BLaER1 treated with 17β-estradiol and CSF1 and Interleukin-3, amounts not matched to agents 10 nM and 100 nM (cell line): Measurements from ENCODE around the gene FAM9C.

ENCODE experiments used
- H3K27ac ChIP-seq, 11 experiments: shearing (Covaris generic); formaldehyde crosslinking; 2 replicates each; pipeline ENCODE4 v1.8.1; 2022
- H3K27me3 ChIP-seq, 11 experiments: shearing (Covaris generic); formaldehyde crosslinking; 2 replicates each; pipeline ENCODE4 v1.8.1; 2022
- H3K36me3 ChIP-seq, 11 experiments: shearing (Covaris generic); formaldehyde crosslinking; 2 replicates each; pipeline ENCODE4 v1.8.1; 2022
- H3K4me1 ChIP-seq, 10 experiments: shearing (Covaris generic); formaldehyde crosslinking; 2 replicates each; pipeline ENCODE4 v1.8.1; 2022
- H3K4me2 ChIP-seq, 11 experiments: shearing (Covaris generic); formaldehyde crosslinking; 2 replicates each; pipeline ENCODE4 v1.8.1; 2022
- H3K4me3 ChIP-seq, 10 experiments: shearing (Covaris generic); formaldehyde crosslinking; 2 replicates each; pipeline ENCODE4 v1.8.1; 2022
- H3K9ac ChIP-seq, 11 experiments: shearing (Covaris generic); formaldehyde crosslinking; 2 replicates each; pipeline ENCODE4 v1.8.1; 2022
- H3K9me3 ChIP-seq, 11 experiments: shearing (Covaris generic); formaldehyde crosslinking; replicated peaks in 1 of 11; 2 replicates each; pipeline ENCODE4 v1.8.1; 2022
- H4K20me1 ChIP-seq, 11 experiments: shearing (Covaris generic); formaldehyde crosslinking; 2 replicates each; pipeline ENCODE4 v1.8.1; 2022
- Cebpa-rat ChIP-seq, 11 experiments: shearing (Covaris generic); IDR thresholded peaks; 2 replicates each; pipeline ENCODE4 v1.8.1; 2022

The FAM9C gene

DNA sequence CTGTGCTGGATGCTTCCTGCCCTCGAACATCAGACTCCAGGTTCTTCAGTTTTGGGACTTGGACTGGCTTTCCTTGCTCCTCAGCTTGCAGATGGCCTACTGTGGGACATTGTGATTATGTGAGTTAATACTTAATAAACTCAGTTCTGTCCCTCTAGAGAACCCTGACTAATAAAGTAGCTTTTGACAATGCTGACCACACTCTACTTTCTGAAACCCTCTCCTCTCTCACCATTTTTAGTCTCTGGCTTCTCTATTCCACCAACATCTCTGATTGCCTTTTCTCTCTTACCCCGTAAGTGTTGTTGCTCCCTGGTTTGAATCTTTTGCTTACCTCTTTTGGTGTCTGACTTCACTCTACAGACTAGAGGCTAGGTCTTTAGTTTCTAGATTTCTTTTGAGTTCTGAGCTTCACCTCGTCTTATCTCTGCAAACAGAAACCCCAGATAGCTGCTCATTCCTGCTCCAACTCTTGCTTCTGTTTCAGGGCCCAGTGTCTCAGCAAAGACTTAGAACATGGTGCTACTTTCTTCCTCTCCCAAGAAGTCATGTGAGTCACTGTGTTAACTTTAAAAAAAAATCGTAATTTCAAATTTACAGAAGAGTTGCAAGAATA is 58.1 kb downstream of the FAM9C start:
- Histone ChIP-seq H3K4me3 (no peak overlapping the region), H3K36me3 (0 out of 22 replicates have a peak, but pooled peaks cover 0 to 4% (median 0%) of the 10 kb centered on the region in 11 experiments), H4K20me1 (no peaks in the 10 kb centered on the region), H3K27ac (peak overlapping the region in 1 of 11 experiments; percentile 11; a peak in 2 of 22 replicates), H3K27me3 (peaks cover 0 to 27% (median 0%) of the 10 kb centered on the region in 11 experiments; a peak in 4 of 22 replicates), H3K4me1 (peaks cover 48 to 75% (median 58%) of the 10 kb centered on the region in 10 experiments), H3K9me3 (peaks cover 18 to 28% (median 23%) of the 10 kb centered on the region in 11 experiments), H3K4me2 (no peak overlapping the region), H3K9ac (no peak overlapping the region)
- no peak for TF ChIP-seq Cebpa-rat (IDR thresholded peaks at IDR 0.05)
